GM20000 (cell line): ENCODE results near the gene BRSK2.

ENCODE experiments used
- DNase-seq: peaks from one replicate; pipeline ENCODE4 v3.0.0; 2012; ENCODE audit warnings: low spot score
- TF ChIP-seq, protein P1 (sequence below): IDR thresholded peaks from 2 replicates; pipeline ENCODE4 v1.5.1; 2012; ENCODE audit warnings: mild to moderate bottlenecking, control low read depth; ENCODE audit errors: extremely low read depth, missing control alignments

Gene BRSK2

DNA sequence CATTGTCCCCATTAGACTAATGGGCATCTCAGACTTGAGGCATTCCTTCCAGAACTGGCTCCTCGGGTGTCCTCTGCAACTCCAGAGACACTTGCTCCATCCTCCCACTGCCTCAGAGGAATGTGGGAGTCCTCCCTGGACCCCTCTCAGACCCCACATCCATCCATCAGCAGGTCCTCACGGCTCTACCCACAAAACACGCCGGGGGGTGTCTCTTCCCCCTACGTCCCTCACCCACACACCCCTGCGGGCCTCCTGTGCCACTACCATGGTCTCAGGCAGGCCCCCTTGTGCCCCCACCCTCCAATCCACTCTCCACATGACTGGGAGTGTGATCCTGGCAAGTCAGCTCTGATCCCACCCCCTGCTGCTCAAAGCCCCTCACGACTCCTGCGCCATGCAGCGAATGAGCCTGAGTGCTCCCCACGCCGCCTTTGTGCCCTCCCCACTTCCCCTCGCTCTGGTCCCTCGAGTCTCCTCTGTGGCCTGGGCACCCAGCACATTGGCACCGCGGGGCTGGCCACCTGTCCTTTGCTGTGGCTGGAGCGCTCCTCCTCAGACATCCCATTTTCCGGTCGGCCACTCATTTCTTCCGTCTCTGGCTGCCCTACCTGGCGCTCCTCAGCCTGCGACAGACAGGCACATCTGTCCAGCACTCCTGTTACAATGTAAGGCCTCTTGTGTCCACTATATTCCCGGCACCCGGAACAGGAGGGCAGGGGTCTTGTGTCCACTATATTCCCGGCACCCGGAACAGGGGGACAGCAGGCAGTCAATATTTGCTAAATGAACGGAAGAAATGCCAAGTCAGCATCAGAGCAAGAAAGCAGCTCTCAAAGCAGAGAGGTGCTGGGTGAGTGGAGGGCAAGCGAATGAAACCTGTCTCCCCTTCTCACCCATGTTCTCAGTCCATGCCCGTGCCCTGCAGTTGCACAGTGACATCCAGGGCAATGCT lies 111.0 kb downstream of the BRSK2 start:
- no peak for DNase-seq
- TF ChIP-seq, protein P1, sequence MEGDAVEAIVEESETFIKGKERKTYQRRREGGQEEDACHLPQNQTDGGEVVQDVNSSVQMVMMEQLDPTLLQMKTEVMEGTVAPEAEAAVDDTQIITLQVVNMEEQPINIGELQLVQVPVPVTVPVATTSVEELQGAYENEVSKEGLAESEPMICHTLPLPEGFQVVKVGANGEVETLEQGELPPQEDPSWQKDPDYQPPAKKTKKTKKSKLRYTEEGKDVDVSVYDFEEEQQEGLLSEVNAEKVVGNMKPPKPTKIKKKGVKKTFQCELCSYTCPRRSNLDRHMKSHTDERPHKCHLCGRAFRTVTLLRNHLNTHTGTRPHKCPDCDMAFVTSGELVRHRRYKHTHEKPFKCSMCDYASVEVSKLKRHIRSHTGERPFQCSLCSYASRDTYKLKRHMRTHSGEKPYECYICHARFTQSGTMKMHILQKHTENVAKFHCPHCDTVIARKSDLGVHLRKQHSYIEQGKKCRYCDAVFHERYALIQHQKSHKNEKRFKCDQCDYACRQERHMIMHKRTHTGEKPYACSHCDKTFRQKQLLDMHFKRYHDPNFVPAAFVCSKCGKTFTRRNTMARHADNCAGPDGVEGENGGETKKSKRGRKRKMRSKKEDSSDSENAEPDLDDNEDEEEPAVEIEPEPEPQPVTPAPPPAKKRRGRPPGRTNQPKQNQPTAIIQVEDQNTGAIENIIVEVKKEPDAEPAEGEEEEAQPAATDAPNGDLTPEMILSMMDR, result no peak

DNA sequence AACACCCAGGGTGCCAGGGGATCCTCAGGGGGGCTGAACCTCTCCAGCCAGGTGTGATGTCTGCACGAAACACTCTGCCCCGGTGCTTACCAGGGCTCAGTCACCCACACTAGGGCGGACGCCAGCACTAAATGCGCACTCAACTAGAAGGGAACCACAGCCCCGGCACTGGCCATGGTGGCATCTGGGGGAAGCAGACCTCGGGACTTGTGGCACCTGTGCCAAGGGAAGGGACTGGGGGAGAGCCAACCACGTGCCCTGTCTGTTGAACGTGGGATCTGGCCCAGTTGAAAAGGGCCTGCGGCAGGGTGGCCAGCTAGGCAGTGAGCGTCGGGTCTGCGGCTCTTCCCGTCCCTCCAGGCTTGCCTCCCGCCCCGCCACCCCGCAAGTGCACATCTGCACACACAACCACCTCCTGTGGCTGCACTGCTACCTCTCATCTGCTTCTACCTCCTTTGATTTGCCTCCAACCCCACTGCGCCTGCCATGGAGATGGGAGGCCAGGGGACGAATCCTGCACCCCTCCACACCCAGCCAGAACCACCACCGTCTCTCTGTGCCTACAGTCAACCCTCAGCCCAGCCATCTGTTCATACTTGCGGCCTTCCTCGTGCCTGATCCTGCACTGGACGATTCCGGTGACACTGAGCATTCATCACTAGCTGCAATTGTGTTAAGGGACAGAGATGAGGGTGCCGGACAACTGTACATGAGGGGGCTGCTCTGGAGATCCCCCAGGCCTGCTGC lies 111.9 kb downstream of the BRSK2 start:
- no peak for DNase-seq
- TF ChIP-seq, protein P1, result no peak

DNA sequence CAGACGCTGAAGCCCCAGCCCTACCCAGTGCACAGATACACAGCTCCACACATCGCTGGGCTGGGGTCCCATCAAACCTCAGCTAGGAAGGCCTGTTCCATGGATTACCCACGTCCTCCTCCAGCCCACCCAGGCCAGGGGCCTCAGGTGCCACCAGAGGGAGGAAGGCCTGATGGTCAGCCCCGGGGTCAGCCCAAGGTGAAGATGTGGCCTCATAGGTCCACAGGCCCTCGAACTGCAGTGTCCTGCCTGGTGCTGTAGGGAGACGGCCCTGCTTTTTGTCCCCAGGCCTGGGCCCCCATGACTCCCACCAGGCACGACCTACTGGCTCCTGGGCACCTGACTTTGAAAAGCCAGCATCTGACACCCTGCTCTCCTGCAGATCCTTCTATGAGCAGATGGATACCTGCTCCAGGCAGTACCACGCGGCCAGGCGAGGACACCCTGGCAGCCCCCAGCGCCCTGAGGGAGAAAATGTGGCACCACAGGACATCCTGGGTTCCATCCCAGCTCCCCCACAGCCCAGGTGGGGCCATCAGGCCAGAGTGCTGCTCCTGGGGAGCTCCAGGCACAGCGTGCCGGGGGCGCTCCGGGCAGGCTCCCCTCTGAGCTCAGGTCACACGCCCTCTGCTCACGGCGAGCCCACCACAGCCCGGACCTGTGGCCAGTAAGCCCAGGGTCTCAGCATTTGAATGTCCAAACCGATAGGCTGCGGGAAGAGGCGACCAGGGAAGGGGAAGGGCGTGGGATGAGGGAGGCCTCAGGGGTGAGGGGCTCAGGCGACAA lies 112.6 kb downstream of the BRSK2 start:
- TF ChIP-seq, protein P1, result no peak
- DNase-seq, result no peak

DNA sequence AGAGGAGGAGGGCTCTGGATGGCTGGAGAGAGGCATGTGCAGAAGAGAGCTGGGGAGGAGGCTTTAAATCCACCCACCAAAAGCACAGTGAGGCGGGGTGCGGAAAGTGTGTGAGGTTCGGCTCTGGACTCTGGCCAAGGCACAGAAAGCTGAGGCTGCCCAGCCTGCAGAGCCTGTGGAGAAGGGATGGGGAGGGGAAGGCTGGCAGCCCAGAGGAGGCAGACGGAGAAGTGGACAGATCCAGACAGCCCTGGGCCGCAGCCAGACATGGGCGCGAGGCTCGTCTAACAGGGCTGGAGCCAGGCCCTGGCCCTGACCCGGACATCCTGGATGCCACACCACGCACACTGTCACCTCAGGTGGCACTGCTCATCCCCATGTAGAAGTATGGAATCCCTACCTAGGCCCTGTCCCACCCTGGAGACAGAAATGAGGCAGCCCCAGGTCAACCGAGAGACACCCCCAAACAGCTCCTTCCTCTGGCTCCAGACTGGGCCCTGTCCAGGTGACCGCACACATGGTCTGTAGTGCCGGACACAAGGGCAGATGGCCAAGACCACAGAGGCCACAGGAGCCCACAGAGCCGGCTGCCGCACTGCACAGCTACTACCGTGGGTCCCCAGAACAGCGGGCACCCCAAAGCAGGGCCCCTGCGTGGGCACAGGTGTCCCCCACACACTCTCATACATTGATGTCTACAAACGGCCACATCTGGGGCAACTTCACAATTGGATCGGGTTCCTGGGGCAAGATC lies 113.4 kb downstream of the BRSK2 start:
- TF ChIP-seq, protein P1, result no peak
- DNase-seq, result no peak

DNA sequence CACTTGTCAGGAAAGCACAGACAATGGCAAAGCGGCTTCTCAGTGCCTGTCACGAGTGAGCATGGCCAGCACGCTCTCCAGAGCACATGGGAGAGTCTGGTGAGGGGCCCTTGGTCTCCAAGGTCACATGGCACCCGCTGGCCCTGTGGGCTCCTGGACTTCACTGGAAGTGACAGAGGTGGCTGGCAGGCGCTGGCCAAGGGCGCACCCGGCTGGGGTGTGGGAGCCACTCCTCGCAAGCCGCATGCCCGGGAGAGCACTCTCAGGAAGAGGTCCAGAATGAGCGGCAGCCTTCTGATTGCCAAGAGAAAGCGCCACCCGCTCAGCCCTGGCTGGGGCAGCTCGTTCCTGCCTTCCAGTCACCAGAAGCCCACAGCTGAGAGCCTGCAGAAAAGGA lies 114.0 kb downstream of the BRSK2 start:
- TF ChIP-seq, protein P1, result no peak
- no peak for DNase-seq

DNA sequence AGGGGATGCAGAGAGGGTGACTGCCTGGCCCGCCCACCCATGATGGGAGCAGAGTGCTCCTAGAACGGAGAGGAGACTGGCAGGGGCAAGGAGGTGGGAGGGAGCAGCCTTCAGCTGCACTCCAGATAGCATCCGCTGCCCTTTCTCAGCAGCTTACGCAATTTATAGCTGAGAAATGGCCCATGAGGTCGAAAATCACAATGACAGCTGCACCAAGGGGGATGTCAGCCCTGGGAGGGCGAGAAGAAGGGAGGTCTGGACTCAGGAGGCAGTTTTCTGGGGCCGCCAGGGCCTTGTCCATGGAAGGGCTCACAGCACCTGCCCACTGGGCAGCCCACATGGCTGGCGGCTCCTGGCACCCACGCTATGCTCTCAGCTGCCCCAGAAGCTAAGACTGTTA lies 114.4 kb downstream of the BRSK2 start:
- TF ChIP-seq, protein P1, result no peak
- no peak for DNase-seq
